B cell (primary cell): ENCODE data around the gene CAPRIN1. TPM values are rescaled to one million over a fixed set of nuclear protein-coding genes. Genes with fewer than 3 reads are reported as not detected.

Experiments used
- ATAC-seq: fragments of 200-7000 bp; cut with Tn5 transposase; one replicate; pipeline ENCODE4 v1.10.0; 2021; ENCODE audit warnings: low read depth, mild to moderate bottlenecking, moderate number of reproducible peaks, moderate library complexity
- CTCF ChIA-PET: fragments of 350-600 bp; sonication (Branson Sonifier 250); formaldehyde crosslinking; loops from one replicate; lab custom pipeline; 2021; ENCODE audit warnings: antibody characterized with exemption, inconsistent platforms; lab: Charles Lee
- POLR2A ChIA-PET: fragments of 350-600 bp; sonication (Branson Sonifier 250); formaldehyde crosslinking; loops from one replicate; lab custom pipeline; 2021; ENCODE audit warnings: antibody characterized with exemption; lab: Charles Lee
- DNase-seq: peaks from one replicate; pipeline ENCODE4 v3.0.0; 2013
- H2AFZ ChIP-seq: 2 replicates; pipeline ENCODE4 v1.6.1; 2012; ENCODE audit warnings: mild to moderate bottlenecking, low read depth, low read length; ENCODE audit not compliant: insufficient read depth, poor library complexity, severe bottlenecking
- H3K27ac ChIP-seq, 2 donors: 1 replicate in 1 of 2; 2 replicates in 1 of 2; pipeline ENCODE4 v1.5.1; 2012 to 2013; ENCODE audit warnings: low read length in 2 of 2, mild to moderate bottlenecking in 2 of 2, moderate library complexity in 1 of 2
- H3K27me3 ChIP-seq, 4 experiments: fragments of 200-600 bp in 1 of 4; sonication (generic) in 1 of 4; replicated peaks in 1 of 4; 1 replicate in 2 of 4; 2 replicates in 2 of 4; pipeline versions ENCODE4 v1.6.1 to v1.7.0; 2013 to 2016; ENCODE audit warnings: low read length in 3 of 4, mild to moderate bottlenecking in 2 of 4, mixed read lengths in 1 of 4, moderate library complexity in 1 of 4; ENCODE audit not compliant: insufficient read depth in 4 of 4, control insufficient read depth in 3 of 4; ENCODE audit errors: control extremely low read depth in 1 of 4
- H3K36me3 ChIP-seq, 2 experiments: replicated peaks in 1 of 2; 1 replicate in 1 of 2; 2 replicates in 1 of 2; pipeline versions ENCODE4 v1.6.1 to v1.7.1; 2013; ENCODE audit warnings: low read length in 1 of 2; ENCODE audit not compliant: insufficient read depth in 2 of 2, control insufficient read depth in 1 of 2; ENCODE audit errors: control extremely low read depth in 1 of 2, extremely low read depth in 1 of 2
- H3K4me1 ChIP-seq, 2 donors: fragments of 200-600 bp in 1 of 2; sonication (generic) in 1 of 2; 1 replicate in 1 of 2; 2 replicates in 1 of 2; pipeline versions ENCODE4 v1.5.1 to v1.6.1; 2013 to 2017; ENCODE audit warnings: low read length in 2 of 2; ENCODE audit not compliant: control insufficient read depth in 2 of 2, insufficient read depth in 2 of 2
- H3K4me2 ChIP-seq: replicated peaks from 2 replicates; pipeline ENCODE3; 2012; ENCODE audit warnings: mild to moderate bottlenecking, low read depth, low read length; ENCODE audit not compliant: poor library complexity, severe bottlenecking
- H3K4me3 ChIP-seq, 5 experiments: fragments of 200-600 bp in 1 of 5; sonication (generic) in 1 of 5; 1 replicate in 3 of 5; 2 replicates in 2 of 5; pipeline versions ENCODE4 v1.5.1 to v1.7.0; 2011 to 2016; ENCODE audit warnings: low read length in 4 of 5, mild to moderate bottlenecking in 4 of 5, low read depth in 2 of 5, control low read depth in 1 of 5, moderate library complexity in 1 of 5; ENCODE audit not compliant: insufficient read depth in 1 of 5; ENCODE audit errors: control extremely low read depth in 1 of 5, extremely low read depth in 1 of 5
- H3K79me2 ChIP-seq: fragments of 200-600 bp; sonication (generic); one replicate; pipeline ENCODE4 v1.6.0; 2016; ENCODE audit warnings: low read length; ENCODE audit not compliant: control insufficient read depth, insufficient read depth
- H3K9ac ChIP-seq: fragments of 200-600 bp; sonication (generic); 2 replicates; pipeline ENCODE4 v1.6.1; 2017; ENCODE audit warnings: mild to moderate bottlenecking, low read length, moderate library complexity
- H3K9me3 ChIP-seq, 3 donors: one replicate each; pipeline versions ENCODE4 v1.6.1 to v1.7.1; 2013; ENCODE audit warnings: low read length in 2 of 3; ENCODE audit not compliant: control insufficient read depth in 2 of 3, insufficient read depth in 1 of 3; ENCODE audit errors: control extremely low read depth in 1 of 3
- H4K20me1 ChIP-seq: 2 replicates; pipeline ENCODE4 v1.6.0; 2012; ENCODE audit warnings: mild to moderate bottlenecking, low read length; ENCODE audit not compliant: insufficient read depth, control insufficient read depth, poor library complexity, severe bottlenecking
- H3K27ac Mint-ChIP-seq: one replicate; pipeline ENCODE4 v1.8.0; 2021; ENCODE audit warnings: mixed read lengths
- H3K27me3 Mint-ChIP-seq: one replicate; pipeline ENCODE4 v1.8.0; 2021; ENCODE audit warnings: mixed read lengths
- H3K4me1 Mint-ChIP-seq: one replicate; pipeline ENCODE4 v1.8.0; 2021; ENCODE audit warnings: mixed read lengths
- H3K4me3 Mint-ChIP-seq: one replicate; pipeline ENCODE4 v1.8.0; 2021; ENCODE audit warnings: mixed read lengths
- H3K9me3 Mint-ChIP-seq: one replicate; pipeline ENCODE4 v1.8.0; 2022; ENCODE audit warnings: mixed read lengths; ENCODE audit not compliant: insufficient read depth
- EZH2 ChIP-seq: IDR thresholded peaks from 2 replicates; pipeline ENCODE4 v1.6.1; 2012; ENCODE audit warnings: borderline replicate concordance, low read depth, mild to moderate bottlenecking, moderate library complexity, low read length; ENCODE audit not compliant: insufficient read depth, poor library complexity, severe bottlenecking
- WGBS: methylation state at CpG from one replicate; pipeline ENCODE4 v1.1.5; 2013; ENCODE audit warnings: missing lambda C conversion rate; ENCODE audit not compliant: insufficient coverage; 5-methylcytosine and 5-hydroxymethylcytosine counted together
- intact Hi-C: fragments of 100-400 bp; cut with micrococcal nuclease; formaldehyde crosslinking; loops from one replicate; pipeline ENCODE4 v1.10.0; 2022
- polyA plus RNA-seq: library from polyadenylated mRNA; depleted of rRNA; stranded (reverse); fragments of >200 nt; gene quantifications from 2 replicates; pipeline ENCODE4 v1.2.3, GENCODE V29; 2012
- total RNA-seq, 2 donors: library from RNA; stranded (reverse); fragments of 120-200 nt in 1 of 2; gene quantifications; 1 replicate in 1 of 2; 2 replicates in 1 of 2; pipeline versions ENCODE4 v1.2.3 to v1.2.4, GENCODE V29; 2013 to 2022
- TF ChIP-seq, protein P1 (sequence below): fragments of 200-600 bp; IDR thresholded peaks from one replicate; pipeline ENCODE4 v1.8.0; 2022; ENCODE audit warnings: antibody characterized with exemption, mild to moderate bottlenecking

The CAPRIN1 gene
- total and polyA plus RNA-seq, 2 donors (not counting 1 experiment from before 2014, with no cell fraction given): 31.7 to 133 TPM

GRCh38 chr11:34029176-34029575 lies 22.4 kb upstream of the CAPRIN1 start:
- Histone ChIP-seq H3K27ac (no peak overlapping the region), H3K4me1 (no peaks in the 10 kb centered on the region), H3K27me3 (no peaks in the 10 kb centered on the region), H4K20me1 (no peaks in the 10 kb centered on the region), H3K36me3 (no peaks in the 10 kb centered on the region), H3K4me2 (no peak overlapping the region), H3K9me3 (no peaks in the 10 kb centered on the region), H2AFZ (no peak overlapping the region), H3K9ac (no peak overlapping the region), H3K4me3 (no peak overlapping the region), H3K79me2 (no peaks in the 10 kb centered on the region)
- peaks cover 6% of the 10 kb centered on the region for H3K27me3 Mint-ChIP-seq
- H3K4me1 Mint-ChIP-seq: no peaks in the 10 kb centered on the region
- CTCF ChIA-PET: no interaction called here
- H3K27ac Mint-ChIP-seq: no peak overlapping the region
- ATAC-seq (no peak), DNase-seq (no peak)
- POLR2A ChIA-PET: no interaction called here
- H3K9me3 Mint-ChIP-seq: no peaks in the 10 kb centered on the region
- 80% methylated on average over 1 of the region's 4 CpGs for WGBS
- no peak overlapping the region for H3K4me3 Mint-ChIP-seq
- TF ChIP-seq EZH2: no peak
- TF ChIP-seq, protein P1, sequence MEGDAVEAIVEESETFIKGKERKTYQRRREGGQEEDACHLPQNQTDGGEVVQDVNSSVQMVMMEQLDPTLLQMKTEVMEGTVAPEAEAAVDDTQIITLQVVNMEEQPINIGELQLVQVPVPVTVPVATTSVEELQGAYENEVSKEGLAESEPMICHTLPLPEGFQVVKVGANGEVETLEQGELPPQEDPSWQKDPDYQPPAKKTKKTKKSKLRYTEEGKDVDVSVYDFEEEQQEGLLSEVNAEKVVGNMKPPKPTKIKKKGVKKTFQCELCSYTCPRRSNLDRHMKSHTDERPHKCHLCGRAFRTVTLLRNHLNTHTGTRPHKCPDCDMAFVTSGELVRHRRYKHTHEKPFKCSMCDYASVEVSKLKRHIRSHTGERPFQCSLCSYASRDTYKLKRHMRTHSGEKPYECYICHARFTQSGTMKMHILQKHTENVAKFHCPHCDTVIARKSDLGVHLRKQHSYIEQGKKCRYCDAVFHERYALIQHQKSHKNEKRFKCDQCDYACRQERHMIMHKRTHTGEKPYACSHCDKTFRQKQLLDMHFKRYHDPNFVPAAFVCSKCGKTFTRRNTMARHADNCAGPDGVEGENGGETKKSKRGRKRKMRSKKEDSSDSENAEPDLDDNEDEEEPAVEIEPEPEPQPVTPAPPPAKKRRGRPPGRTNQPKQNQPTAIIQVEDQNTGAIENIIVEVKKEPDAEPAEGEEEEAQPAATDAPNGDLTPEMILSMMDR: no peak
- intact Hi-C loops: no loop called here

GRCh38 chr11:34030382-34030781 lies 21.1 kb upstream of the CAPRIN1 start:
- no peaks in the 10 kb centered on the region for H3K4me1 Mint-ChIP-seq
- Histone ChIP-seq H3K4me1 (no peaks in the 10 kb centered on the region), H4K20me1 (no peaks in the 10 kb centered on the region), H3K9me3 (no peaks in the 10 kb centered on the region), H3K27ac (no peak overlapping the region), H3K4me3 (no peak overlapping the region), H3K36me3 (no peaks in the 10 kb centered on the region), H2AFZ (no peak overlapping the region), H3K27me3 (no peaks in the 10 kb centered on the region), H3K9ac (no peak overlapping the region), H3K79me2 (no peaks in the 10 kb centered on the region), H3K4me2 (no peak overlapping the region)
- DNase-seq (no peak), ATAC-seq (no peak)
- CTCF ChIA-PET: no interaction called here
- 40% methylated on average over 1 of the region's 1 CpG for WGBS
- H3K9me3 Mint-ChIP-seq: no peaks in the 10 kb centered on the region
- POLR2A ChIA-PET: no interaction called here
- H3K4me3 Mint-ChIP-seq: no peak overlapping the region
- intact Hi-C loops: no loop called here
- TF ChIP-seq EZH2: no peak
- TF ChIP-seq, protein P1: no peak
- peaks cover 6% of the 10 kb centered on the region for H3K27me3 Mint-ChIP-seq
- H3K27ac Mint-ChIP-seq: no peak overlapping the region
